Renal cortical epithelial cell (primary cell): ENCODE measurements around the gene KCNMB1. TPM values are rescaled to one million over a fixed set of nuclear protein-coding genes. Genes with fewer than 3 reads are reported as not detected.
"Not testable (repeated sequence)": the region's sequence is repeated elsewhere in the genome, so short reads cannot be mapped to it uniquely, and the experiment has no call there.

Experiments
- DNase-seq: peaks from one replicate; pipeline ENCODE4 v3.0.0-alpha.2; 2011; ENCODE audit warnings: low read depth
- total RNA-seq: library from RNA; depleted of rRNA; stranded (reverse); fragments of >200 nt; gene quantifications from 2 replicates; pipeline ENCODE4 v1.2.3, GENCODE V29; 2014

KCNMB1 gene
- total RNA-seq, 1 donor from 2014 or later: not detected

DNA sequence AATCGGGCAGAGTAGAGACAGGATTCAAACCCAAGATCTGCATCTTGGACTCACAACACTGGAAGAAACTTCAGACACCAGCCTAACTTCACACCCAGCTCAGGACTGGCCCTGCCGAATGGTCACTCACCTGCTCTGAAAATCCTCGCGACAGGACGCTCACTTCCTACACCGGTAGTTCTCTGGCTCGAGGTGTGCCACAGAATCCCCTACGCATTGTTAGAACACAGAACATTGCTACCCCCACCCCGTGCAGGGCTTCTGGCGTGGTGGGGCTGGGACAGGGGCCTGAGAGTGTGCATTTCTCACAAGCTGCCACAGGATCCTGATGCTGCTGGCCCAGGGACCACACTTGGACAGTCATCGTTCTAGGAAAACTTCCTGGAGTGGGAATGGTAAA, 12.1 kb downstream of the KCNMB1 start:
- no peak for DNase-seq

DNA sequence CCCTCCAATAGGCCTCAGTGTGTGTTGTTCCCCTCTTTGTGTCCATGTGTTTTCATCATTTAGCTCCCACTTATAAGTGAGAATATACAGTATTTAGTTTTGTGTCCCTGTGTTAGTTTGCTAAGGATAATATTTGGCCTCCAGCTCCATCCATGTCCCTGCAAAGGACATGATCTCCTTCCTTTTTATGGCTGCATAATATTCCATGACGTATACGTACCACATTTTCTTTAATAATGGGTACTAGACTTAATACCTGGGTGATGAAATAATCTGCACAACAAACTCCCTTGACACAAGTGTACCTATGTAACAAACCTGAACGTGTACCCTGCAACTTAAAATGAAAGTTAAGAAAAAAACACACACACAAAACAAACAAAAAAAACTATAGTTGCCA, 12.6 kb downstream of the KCNMB1 start:
- not testable (repeated sequence) for DNase-seq

DNA sequence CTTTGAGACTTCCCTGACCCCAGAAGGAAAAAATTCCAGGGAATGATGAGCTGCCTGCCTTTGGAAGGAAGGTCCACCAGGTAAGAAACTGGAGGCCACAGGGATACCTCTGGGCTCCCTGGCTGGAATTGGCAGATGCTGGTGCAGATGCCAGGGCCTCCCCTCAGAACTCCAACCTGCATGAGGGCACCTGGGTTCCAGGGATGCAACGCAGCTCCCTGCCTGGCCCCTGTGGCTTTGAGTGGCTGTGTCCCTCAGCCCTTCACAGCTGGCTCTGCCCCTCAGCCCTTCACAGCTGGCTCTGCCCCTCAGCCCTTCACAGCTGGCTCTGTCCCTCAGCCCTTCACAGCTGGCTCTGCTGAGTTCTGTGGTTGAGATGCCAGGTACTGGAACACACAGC, 13.9 kb downstream of the KCNMB1 start:
- DNase-seq: no peak

DNA sequence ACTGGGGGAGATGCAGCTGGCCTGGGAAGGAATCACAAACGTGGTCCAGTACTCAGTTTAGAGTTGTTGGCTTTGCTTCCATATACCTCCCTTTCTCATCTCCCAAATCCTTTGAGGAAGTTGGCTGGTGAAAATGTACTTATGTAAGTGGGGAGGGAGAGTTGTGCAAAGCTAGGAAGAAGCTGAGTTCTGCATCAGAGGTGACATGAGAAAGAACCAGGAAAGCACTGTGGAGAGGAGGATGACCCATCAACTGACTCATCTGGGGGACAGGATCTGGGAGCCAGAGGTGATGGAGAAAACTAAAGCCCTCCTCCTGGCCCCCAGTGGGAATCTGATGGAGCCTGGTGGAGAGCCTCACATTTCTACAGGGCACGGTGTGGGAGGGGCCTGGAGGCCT, 16.2 kb downstream of the KCNMB1 start:
- no peak for DNase-seq

DNA sequence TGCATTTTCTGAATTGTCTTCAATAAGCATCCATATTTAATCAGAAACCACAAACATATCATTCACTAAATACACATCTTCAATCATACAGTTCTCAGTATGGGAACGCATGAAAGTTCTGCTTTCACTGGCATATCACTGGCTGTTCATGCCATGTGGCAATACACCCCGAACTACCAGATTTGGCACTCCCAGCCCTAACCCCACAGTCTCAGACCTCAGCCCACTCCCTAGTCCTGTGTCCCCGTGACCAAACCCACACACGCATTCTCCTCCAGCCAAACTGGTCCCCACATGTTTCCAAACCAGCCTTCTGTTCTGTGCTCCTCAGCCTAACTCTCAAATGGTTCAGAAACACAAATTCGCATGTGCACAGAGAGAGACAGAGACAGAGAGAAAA, 20.6 kb downstream of the KCNMB1 start:
- DNase-seq: no peak

DNA sequence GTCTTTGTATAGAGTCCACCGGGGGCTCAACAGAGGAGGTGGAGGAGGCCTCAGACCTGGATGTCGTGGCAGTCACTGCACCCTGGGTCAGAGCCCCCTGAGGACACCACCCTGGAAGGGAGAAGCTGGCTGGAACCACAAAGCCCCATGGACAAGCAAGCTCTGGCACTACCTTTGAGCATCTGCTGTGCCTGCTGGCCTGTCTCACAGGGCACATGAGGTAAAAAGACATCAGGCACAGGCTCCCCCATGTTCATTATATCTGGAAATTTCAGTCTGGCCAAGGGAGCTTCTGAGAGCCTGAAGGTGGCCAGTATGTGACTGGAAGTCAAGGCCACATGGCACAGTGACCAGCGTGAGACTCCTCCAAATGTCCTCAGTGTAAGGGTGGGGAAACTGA, 22.9 kb downstream of the KCNMB1 start:
- DNase-seq: no peak

DNA sequence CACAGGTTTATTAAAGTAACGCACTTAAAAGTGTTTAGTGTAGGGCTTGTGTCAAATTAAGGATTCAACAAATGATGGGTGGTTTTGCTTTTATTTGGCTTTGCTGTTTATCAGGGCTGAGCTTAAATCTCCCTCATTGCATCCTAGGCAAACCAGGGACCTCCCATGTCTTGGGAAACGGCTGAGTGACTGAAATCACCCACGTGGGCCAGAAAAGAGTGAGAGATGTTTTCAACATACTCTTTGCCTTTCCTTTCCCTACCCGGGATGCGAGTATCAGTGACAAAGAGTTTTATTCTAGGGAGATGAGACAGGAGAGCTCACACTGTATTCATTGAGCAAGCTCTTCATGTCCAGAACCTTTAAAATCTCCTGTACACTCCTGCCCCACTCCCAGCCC, 23.3 kb downstream of the KCNMB1 start:
- DNase-seq: no peak

DNA sequence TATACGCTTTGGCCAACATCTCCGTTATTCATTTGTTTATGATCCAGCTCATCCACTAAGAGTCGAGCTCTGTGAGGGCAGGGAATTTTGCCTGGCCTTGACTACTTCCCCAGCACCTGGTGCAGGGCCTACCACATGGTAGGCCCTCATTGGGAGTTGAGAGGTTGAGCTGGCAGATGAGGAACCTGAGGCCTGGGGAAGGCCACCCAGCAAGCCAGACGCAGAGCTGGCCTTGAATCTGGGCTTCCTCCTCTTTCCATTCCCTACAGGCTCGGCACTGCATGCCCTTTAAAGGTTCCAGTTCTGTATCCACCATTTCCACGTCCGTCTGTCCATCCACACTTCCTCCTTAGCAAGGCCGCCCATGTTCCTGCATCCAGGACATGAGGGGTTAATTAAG, 24.2 kb downstream of the KCNMB1 start:
- DNase-seq: no peak

DNA sequence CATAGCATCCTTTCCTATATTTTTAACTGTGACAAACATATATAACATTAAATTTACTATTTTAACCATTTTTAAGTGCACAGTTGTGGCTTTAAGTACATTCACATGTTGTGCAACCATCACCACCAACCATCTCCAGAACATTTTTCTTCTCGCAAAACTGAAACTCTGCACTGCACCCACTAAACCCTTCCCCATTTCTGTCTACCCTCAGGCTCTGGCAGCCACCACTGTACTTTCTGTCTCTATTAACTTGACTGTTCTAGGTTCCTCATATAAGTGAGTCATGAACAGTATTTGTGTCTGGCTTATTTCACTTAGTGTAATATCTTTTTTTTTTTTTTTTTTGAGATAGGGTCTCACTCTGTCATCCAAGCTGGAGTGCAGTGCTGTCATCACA, 25.5 kb downstream of the KCNMB1 start:
- DNase-seq: no peak

DNA sequence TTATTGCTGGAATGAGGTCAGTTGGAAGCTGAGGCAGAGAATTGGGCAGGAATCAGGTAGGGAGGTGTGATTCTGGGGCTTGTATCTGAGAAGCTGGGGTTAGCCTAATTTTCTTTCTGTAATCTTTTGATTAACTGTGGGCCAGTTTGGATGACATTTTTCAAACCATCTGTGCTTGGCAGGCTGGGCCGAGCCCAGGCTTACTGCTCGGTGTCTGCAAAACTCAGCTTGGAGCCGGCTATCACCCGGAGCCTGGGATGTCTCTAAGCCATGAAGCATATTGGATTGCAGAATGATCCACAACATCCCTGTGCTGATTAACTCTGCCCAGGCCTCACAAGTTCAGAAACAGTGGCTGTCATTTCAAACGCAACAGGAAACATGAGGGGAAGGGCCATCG, 26.5 kb downstream of the KCNMB1 start:
- DNase-seq: no peak

DNA sequence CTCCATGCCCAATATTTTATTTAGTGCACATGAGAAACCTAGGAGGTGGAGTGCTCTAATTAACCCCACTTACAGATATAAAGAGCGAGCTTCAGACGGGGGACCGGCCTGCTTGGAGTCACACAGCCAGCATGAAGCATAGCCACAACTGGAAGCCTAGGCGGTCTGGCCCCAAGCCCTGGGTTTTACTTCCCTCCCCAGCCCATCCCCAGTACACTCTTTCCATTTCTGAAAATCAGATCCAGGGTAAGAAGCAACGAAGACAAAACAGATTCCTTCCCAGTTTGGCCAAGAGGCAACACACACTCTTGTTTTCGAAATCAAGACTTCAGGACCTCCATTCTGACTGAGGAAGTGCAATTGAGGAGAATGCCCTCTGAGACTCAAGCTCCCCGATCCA, 27.1 kb downstream of the KCNMB1 start:
- no peak for DNase-seq

DNA sequence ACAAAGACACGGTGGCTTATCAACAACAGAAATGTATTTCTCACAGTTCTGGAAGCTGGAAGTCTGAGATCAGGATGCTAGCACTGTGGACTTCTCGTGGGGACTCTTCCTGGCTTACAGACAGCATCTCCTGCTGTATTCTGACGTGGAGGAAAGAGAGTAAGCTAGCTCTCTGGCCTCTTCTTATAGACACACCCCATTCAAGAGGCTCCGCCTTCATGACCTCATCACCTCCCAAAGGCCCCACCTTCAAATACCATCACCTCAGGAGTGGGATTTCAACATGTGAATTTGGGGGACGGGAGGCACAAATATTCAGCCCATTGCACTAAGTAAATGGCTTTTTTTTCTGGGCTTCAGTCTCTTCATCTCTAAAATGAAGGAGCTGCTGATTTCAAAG, 27.6 kb downstream of the KCNMB1 start:
- no peak for DNase-seq

DNA sequence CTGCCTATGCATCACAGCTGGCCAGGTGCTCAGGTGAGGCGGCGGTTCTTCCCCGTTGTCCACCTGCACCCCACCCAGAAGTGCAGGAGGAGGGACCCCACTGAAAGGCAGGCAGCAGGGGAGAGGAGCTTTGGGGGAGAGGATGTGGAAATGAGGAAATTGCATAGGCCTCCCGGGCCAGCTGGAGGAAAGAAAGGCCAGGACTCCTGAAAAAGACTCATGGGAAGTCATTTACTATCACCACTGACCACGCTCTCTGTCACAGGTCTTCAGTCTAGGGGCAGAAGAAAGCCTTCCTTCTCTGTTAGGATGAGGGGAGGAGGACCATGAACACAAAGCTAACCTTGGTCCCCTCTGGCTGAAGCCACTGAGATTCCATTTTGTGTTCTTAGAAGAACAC, 28.1 kb downstream of the KCNMB1 start:
- DNase-seq: no peak

DNA sequence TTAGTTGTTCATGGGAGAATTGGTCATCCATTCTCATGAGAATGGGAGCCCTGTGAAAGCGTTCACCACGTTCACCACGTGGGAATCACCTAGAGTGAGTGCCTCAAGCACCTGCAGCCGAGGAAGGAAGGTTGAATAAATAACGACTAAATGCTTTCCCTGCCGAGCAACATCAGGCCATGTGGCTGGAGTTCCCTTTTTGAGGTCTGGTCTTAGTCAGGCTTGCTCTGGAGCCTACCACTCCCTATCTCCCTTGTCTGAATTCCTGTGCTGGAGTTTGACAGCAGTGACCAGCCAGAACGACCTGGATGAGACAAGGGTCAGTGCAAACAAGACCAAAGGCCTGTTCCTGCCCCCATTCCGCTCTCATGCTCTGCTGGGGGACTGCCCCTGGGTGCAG, 28.5 kb downstream of the KCNMB1 start:
- no peak for DNase-seq

DNA sequence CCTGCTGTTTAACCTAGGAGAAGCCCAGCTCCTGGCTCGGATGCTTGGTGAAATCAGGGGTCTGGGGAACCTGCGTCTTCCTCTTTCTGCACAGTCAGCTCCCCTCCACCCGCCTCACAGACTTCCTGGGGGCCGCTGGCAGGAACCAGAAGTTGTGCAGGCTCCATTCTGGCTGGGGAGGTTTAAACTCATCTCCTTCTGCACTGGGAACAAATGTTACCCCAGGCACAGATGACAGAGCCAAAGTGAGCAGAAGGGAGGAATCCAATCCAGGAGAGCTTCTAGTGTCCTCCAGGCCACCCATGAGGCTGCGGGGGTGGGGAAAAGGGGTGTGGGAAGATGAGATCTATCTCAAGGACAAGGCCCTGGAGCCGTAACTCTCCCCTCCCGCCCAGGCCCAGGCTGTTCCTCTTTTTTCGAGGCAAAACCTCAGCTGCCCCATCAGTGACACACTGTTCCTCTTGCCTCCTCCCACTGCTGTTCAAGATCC, 31.2 kb downstream of the KCNMB1 start:
- DNase-seq: no peak

DNA sequence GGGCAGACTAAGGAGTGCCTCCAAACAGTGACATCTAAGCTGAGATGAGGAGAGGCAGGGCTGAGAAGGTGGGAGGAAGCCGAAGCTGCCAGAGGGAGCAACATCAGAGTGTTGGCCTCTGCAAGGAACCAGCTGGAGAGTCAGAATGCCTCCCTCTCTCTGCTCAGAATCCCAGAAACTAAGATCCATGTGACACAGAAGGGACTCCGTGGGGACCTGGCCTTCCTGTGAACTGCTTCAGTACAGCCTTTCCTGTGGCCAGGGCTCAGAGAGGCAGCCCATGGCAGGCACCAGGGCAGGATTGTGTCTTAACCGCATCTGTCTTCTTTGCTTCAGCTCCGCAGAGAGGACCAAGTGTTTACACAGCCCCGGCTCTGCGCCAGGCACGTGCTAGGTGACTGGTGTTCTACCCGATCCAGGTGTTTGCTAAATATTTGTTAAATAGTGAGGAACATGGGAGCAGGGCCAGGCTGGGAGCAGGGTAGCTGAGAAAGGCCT, 33.5 kb downstream of the KCNMB1 start:
- DNase-seq: no peak

DNA sequence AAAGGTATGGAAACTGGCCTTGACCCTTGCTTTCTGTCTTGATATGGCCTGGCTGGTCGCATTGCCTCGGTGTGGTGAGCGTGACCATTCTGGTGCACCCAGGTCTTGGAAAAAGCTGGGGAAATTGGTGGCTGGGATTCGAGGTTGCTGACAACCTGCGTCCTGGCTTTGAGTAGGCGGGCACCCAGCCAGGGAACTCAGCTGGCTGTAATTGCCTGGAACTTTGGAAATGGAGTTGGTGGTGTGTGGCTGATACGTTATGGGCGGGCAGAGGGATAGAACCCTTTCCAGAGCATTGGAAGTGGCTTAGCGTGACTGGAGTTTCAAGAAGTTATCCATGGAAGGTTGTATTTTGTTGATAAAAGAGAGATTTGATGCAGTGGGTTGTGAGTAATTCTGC, 35.2 kb downstream of the KCNMB1 start:
- DNase-seq: no peak

DNA sequence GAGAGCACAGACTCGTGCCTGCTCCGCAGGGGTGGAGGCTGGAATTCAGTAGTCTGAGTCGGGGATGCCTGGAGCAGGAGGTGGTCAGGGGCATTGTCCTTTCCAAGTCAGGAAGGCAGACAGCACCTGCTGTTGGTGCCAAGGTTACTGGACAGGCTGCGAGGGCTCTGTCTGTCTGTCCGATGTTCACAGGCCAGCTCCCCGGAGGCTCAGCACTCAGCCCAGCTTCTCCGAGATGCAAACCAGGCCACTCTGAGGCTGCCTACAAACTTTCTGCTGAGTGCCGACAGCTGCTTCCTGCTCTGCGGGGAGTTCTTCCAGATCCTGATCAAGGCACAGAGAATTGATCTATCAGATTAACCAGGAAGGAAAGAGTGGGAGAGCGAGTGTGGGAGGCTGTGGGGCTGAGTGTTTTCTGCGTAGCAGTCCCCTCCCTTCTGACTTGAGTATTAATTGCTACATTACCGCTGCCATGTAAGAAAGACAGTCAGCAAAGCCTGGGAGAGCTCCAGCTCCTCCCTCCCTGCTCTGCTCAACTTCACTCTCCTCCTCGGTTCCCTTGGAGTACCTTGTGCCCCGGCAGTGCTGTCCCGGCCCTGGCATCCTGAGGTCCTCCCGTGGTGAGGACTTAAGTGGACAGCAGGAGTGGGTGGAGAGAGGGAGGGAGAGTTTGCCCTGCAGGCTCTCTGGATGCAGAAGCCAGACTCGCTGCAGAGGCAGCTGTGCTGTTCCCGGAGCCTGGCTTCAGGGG, 36.0 kb downstream of the KCNMB1 start:
- DNase-seq: no peak

DNA sequence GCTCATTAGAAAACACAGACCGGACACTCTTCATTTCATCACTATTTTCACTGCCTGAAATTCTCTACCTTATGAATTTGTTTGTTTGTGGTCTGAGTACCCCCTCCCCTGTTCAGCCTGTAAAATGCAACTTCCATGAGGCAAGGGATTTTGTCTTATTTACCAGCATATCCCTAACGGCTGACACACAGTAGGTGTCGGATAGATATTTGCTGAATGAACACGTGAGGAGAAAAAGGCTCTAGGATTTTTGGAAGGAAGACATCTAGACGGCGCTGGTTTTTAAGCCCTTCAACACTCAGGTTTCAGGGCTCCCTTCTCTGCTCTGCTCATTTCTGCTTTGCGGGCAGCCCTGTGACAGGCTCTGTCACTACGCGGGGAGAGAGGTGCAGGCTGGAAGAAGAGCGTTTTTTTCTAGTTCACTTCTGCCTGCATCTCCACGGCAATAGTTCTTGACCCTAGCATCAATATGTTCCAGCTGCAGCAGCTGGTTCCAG, 41.0 kb downstream of the KCNMB1 start:
- no peak for DNase-seq

DNA sequence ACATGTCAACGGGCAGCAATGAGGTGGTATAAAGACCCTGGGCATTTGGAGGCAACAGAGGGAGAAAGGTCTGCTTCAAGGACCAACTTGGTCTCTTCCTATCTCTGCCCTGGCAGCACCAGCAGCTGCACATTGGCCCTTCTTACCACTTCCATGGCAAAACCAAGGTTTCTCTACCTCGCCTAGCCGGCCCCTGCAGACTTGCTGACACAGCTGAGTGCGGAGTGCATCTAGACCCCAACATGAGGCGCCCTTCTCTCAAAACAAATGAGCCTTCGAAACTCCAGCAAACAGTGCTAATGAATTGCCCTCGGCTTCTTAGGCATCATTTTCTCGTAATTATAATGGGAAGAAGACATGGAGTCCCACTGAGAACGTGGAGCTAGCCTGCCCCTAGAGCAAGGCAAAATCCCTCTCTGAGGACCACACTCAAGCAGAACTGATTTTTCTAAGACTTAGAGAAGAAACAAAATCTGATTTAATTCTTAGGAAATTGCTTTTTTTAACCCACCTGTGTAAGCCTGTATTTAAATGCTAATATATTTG, 42.1 kb downstream of the KCNMB1 start:
- no peak for DNase-seq

DNA sequence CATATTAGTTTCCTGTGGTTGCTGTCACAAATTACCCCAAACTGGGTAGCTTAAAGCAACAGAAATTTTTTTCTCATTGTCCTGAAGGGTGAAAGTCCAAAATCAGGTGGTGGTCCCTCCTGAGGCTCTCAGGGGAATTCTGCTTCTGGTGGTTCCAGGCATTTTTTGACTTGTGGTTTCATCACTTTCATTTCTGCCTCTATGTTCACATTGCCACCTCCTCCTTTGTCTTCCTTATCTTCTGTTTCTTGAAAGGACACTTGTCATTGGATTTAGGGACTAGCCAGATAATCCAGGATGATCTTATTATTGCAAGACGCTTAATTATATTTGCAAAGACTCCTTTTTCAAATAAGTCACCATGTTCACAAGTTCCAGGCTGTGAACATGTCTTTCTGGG, 43.2 kb downstream of the KCNMB1 start:
- DNase-seq: no peak

DNA sequence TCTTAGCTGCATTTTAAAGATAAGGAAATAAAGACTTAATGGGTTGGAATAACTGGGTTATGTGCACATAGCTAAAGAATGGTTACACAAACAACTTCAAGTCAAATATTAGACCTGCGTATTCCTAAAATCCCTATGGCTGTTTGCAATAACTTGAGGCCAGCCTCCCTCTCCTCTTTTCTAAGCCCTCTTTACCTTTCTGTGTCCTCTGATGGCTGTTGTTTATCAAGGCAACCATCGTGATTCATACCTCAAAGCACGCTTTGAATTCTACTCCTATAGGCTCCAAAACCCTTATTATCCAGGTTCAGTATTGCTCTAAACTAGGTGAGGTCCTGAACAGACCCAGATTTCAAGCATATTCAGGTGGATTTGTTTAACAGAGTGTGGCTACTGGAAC, 46.0 kb downstream of the KCNMB1 start:
- no peak for DNase-seq

DNA sequence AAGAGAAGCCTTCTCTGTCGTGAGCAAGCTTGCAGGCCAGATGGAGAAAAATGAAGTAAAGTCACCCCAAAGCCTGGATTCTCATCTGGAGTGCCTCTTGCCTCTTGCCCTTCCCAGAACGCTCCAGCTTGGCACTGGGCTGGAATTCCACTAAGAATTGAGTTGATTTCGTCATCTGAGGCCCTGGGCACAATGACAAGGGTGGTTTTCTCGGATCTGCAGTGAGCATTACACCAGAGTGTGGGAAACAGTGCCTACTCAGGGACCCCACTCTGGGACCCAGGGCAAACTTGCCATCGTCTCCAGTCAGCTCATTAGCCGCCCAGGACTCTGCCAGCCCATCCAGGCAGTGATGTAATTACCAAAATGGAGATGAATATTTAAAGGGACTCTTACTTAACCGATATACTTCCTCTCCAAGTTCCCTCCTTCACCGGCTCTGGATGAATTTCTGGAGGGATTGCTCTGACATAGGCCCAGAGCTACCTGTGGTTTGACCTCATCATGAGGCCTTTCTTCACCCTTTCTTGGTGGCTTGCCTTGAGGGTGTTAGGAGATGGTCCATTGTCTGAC, 46.9 kb downstream of the KCNMB1 start:
- DNase-seq: no peak
